NT2/D1 (cell line): ENCODE measurements around the gene SUCLG2.

Source experiments
- YY1 ChIP-seq: IDR thresholded peaks from 2 replicates; pipeline ENCODE4 v1.6.1; 2011; ENCODE audit not compliant: insufficient read length, insufficient read depth
- ZNF274 ChIP-seq: IDR thresholded peaks from 2 replicates; pipeline ENCODE4 v1.6.1; 2011; ENCODE audit warnings: mild to moderate bottlenecking, low read depth, low read length

DNA sequence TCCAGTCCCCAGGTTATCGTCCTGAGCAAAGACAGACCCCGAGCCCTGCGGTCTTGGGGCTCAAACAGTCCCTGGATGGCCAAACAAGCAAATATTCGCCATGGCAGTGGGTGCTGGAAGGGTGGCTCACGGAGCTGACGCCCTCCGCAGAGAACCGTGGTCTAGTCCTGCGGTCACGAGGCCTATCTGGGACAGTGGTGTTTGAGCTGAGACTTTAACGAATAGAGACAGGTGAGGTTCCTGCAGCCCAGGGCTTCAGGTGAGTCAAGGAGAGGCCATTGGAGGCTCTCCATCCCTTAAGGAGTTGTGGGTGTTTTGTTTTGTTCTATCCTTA, 399 bp upstream of the SUCLG2 start:
- TF ChIP-seq YY1: no peak
- TF ChIP-seq ZNF274: no peak
